ENCODE measurements around the gene FAM13A. TPM values are rescaled to one million over a fixed set of nuclear protein-coding genes. Genes with fewer than 3 reads are reported as not detected.

FAM13A gene
- total and polyA plus RNA-seq, 2 donors (not counting 3 experiments of a cell fraction or from before 2014, with no cell fraction given), result 3.3 to 10.5 TPM

DNA sequence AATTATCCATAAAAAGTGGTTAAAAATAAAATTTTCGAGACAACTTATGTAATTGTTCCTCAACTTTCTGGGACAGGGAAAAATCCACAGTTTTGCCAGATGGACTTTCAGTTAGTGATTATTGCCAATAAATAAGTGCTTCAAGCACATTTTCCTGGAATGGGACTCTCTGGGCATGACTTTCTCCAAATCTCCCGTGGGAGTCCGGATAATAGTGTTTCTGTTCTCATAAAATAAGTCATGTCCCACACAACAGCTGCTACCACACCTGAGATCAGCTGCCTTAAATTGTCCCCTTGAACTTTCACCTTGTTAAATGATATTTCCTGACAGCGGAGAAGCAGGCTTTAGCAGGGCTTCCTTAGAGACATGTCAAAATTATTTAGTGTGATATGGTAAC is 226.0 kb downstream of the FAM13A start:
- intact Hi-C loops (cut with micrococcal nuclease), result no loop called here
- no peaks in the 10 kb centered on the region for H3K27me3 ChIP-seq (ENCODE audit: control insufficient read depth in 2 of 2, insufficient read depth in 2 of 2, low read length in 2 of 2)
- no peaks in the 10 kb centered on the region for H4K20me1 ChIP-seq (replicated peaks; ENCODE audit: control insufficient read depth, extremely low read depth, insufficient read depth, low read length)
- no peak overlapping the region for H2AFZ ChIP-seq (ENCODE audit: low read depth, low read length)
- POLR2A ChIA-PET, result no interaction called here
- H3K4me2 ChIP-seq (ENCODE audit: insufficient read depth, low read length), result no peak overlapping the region
- no peak overlapping the region for H3K4me3 ChIP-seq (replicated peaks in 1 of 3; ENCODE audit: insufficient read depth in 1 of 3, low read depth in 1 of 3, low read length in 3 of 3)
- CTCF ChIA-PET, result no interaction called here
- H3K36me3 ChIP-seq (ENCODE audit: control insufficient read depth in 2 of 2, extremely low read depth in 1 of 2, insufficient read depth in 2 of 2, low read length in 2 of 2), result no peaks in the 10 kb centered on the region
- TF ChIP-seq FOS (IDR thresholded peaks at IDR 0.05; ENCODE audit: borderline replicate concordance, insufficient read depth, low read length) (no peak), JUN (IDR thresholded peaks at IDR 0.05; ENCODE audit: borderline replicate concordance, insufficient read depth, insufficient read length, low read depth) (no peak), GATA2 (IDR thresholded peaks at IDR 0.05; ENCODE audit: insufficient read depth, insufficient read length, low read depth, low read length) (no peak), CTCF (IDR thresholded peaks at IDR 0.05; ENCODE audit: extremely low read depth in 1 of 2, insufficient read depth in 1 of 2, low read depth in 1 of 2, low read length in 2 of 2) (no peak), POLR2AphosphoS5 (IDR thresholded peaks at IDR 0.05; ENCODE audit: insufficient read depth, low read depth, low read length) (no peak), MYC (IDR thresholded peaks at IDR 0.05; ENCODE audit: low read depth, low read length) (no peak)
- H3K9me3 ChIP-seq (replicated peaks; ENCODE audit: control insufficient read depth, insufficient read depth, low read length), result no peaks in the 10 kb centered on the region
- dilution Hi-C loops (cut with MboI; ENCODE audit: extremely low pct_ligation_motif_present, low sequenced_read_pairs), result no loop called here
- no peaks in the 10 kb centered on the region for H3K9me1 ChIP-seq (replicated peaks; ENCODE audit: control insufficient read depth, extremely low read depth, insufficient read depth, low read length)
- H3K27ac ChIP-seq (ENCODE audit: insufficient read depth, low read depth, low read length), result no peak overlapping the region
- H3K9ac ChIP-seq (replicated peaks; ENCODE audit: extremely low read depth, insufficient read depth, low read length), result no peak overlapping the region
- FAIRE-seq (no peak), DNase-seq (ENCODE audit: low read depth, low spot score) (no peak)
- no peaks in the 10 kb centered on the region for H3K4me1 ChIP-seq (ENCODE audit: control insufficient read depth, extremely low read depth, insufficient read depth, low read length)
- no TSS peak for BruUV-seq (replicated peaks)
- no peaks in the 10 kb centered on the region for H3K79me2 ChIP-seq (ENCODE audit: control insufficient read depth, insufficient read depth, low read length)

GRCh38 chr4:88830598-88830997 is 226.4 kb downstream of the FAM13A start:
- no peak for FAIRE-seq

More at GRCh38 chr4:88830598-88830997, 226.4 kb downstream of the FAM13A start:
- CTCF ChIA-PET, result interaction anchor here (1.1 kb wide), 1 partner anchor 16 kb away, joined by 3 read pairs; no protein-coding TSS in a partner anchor
- Histone ChIP-seq H3K27ac (ENCODE audit: insufficient read depth, low read depth, low read length) (no peak overlapping the region), H3K4me3 (replicated peaks in 1 of 3; ENCODE audit: insufficient read depth in 1 of 3, low read depth in 1 of 3, low read length in 3 of 3) (no peak overlapping the region), H3K27me3 (ENCODE audit: control insufficient read depth in 2 of 2, insufficient read depth in 2 of 2, low read length in 2 of 2) (no peaks in the 10 kb centered on the region), H2AFZ (ENCODE audit: low read depth, low read length) (no peak overlapping the region), H3K36me3 (ENCODE audit: control insufficient read depth in 2 of 2, extremely low read depth in 1 of 2, insufficient read depth in 2 of 2, low read length in 2 of 2) (no peaks in the 10 kb centered on the region), H3K9me1 (replicated peaks; ENCODE audit: control insufficient read depth, extremely low read depth, insufficient read depth, low read length) (no peaks in the 10 kb centered on the region), H3K79me2 (ENCODE audit: control insufficient read depth, insufficient read depth, low read length) (no peaks in the 10 kb centered on the region), H4K20me1 (replicated peaks; ENCODE audit: control insufficient read depth, extremely low read depth, insufficient read depth, low read length) (no peaks in the 10 kb centered on the region), H3K9ac (replicated peaks; ENCODE audit: extremely low read depth, insufficient read depth, low read length) (no peak overlapping the region), H3K9me3 (replicated peaks; ENCODE audit: control insufficient read depth, insufficient read depth, low read length) (no peaks in the 10 kb centered on the region), H3K4me1 (ENCODE audit: control insufficient read depth, extremely low read depth, insufficient read depth, low read length) (no peaks in the 10 kb centered on the region), H3K4me2 (ENCODE audit: insufficient read depth, low read length) (no peak overlapping the region)
- POLR2A ChIA-PET, result no interaction called here
- DNase-seq (ENCODE audit: low read depth, low spot score), result no peak
- dilution Hi-C loops (cut with MboI; ENCODE audit: extremely low pct_ligation_motif_present, low sequenced_read_pairs), result no loop called here
- TF ChIP-seq POLR2A (IDR thresholded peaks at IDR 0.05; ENCODE audit: low read depth, low read length), result no peak
- TF ChIP-seq EZH2 (IDR thresholded peaks at IDR 0.05; ENCODE audit: borderline replicate concordance, low read depth, low read length, severe bottlenecking), result no peak
- no peak for TF ChIP-seq MYC (IDR thresholded peaks at IDR 0.05; ENCODE audit: low read depth, low read length)
- TF ChIP-seq CTCF (IDR thresholded peaks at IDR 0.05; ENCODE audit: extremely low read depth in 1 of 2, insufficient read depth in 1 of 2, low read depth in 1 of 2, low read length in 2 of 2), result no peak
- no peak for TF ChIP-seq JUN (IDR thresholded peaks at IDR 0.05; ENCODE audit: borderline replicate concordance, insufficient read depth, insufficient read length, low read depth)
- no peak for TF ChIP-seq POLR2AphosphoS5 (IDR thresholded peaks at IDR 0.05; ENCODE audit: insufficient read depth, low read depth, low read length)
- TF ChIP-seq MAX (IDR thresholded peaks at IDR 0.05; ENCODE audit: insufficient read depth, insufficient read length), result no peak
- TF ChIP-seq GATA2 (IDR thresholded peaks at IDR 0.05; ENCODE audit: insufficient read depth, insufficient read length, low read depth, low read length), result no peak
- TF ChIP-seq FOS (IDR thresholded peaks at IDR 0.05; ENCODE audit: borderline replicate concordance, insufficient read depth, low read length), result no peak
- intact Hi-C loops (cut with micrococcal nuclease), result no loop called here
- no TSS peak for BruUV-seq (replicated peaks)
